Lung (tissue), 13 donors: ENCODE data around the gene SMARCA2. TPM values are rescaled to one million over a fixed set of nuclear protein-coding genes. Genes with fewer than 3 reads are reported as not detected.

Experiments used
- ATAC-seq: fragments of 200-7000 bp; cut with Tn5 transposase; one replicate; pipeline ENCODE4 v1.9.1; 2020; ENCODE audit warnings: moderate number of reproducible peaks; ENCODE audit not compliant: insufficient read depth, low FRiP score
- DNase-seq, 3 donors: peaks; one replicate each; pipeline ENCODE4 v3.0.0-alpha.2; 2013 to 2017
- H3K27ac ChIP-seq, 2 donors: one replicate each; pipeline ENCODE4 v1.5.1; 2013; ENCODE audit warnings: mild to moderate bottlenecking in 2 of 2, moderate library complexity in 2 of 2, control low read depth in 1 of 2, inconsistent platforms in 1 of 2, low read depth in 1 of 2, low read length in 1 of 2
- H3K27me3 ChIP-seq, 3 donors: one replicate each; pipeline ENCODE4 v1.5.1; 2013; ENCODE audit warnings: low read length in 2 of 3; ENCODE audit not compliant: control insufficient read depth in 3 of 3, insufficient read depth in 3 of 3
- H3K36me3 ChIP-seq, 4 donors: one replicate each; pipeline ENCODE4 v1.5.1; 2013; ENCODE audit warnings: low read length in 4 of 4, mild to moderate bottlenecking in 1 of 4, moderate library complexity in 1 of 4; ENCODE audit not compliant: control insufficient read depth in 4 of 4, insufficient read depth in 4 of 4
- H3K4me1 ChIP-seq, 5 donors: one replicate each; pipeline ENCODE4 v1.5.1; 2013; ENCODE audit warnings: low read length in 5 of 5, mild to moderate bottlenecking in 2 of 5, moderate library complexity in 1 of 5; ENCODE audit not compliant: control insufficient read depth in 5 of 5, insufficient read depth in 5 of 5
- H3K4me3 ChIP-seq: one replicate; pipeline ENCODE4 v1.5.1; 2013; ENCODE audit warnings: mild to moderate bottlenecking, control low read depth, moderate library complexity
- H3K9ac ChIP-seq, 2 donors: one replicate each; pipeline ENCODE4 v1.5.1; 2013; ENCODE audit warnings: low read length in 2 of 2, control low read depth in 1 of 2; ENCODE audit not compliant: insufficient read depth in 1 of 2
- H3K9me3 ChIP-seq, 4 donors: one replicate each; pipeline ENCODE4 v1.5.1; 2013; ENCODE audit warnings: low read length in 3 of 4, mild to moderate bottlenecking in 1 of 4, moderate library complexity in 1 of 4; ENCODE audit not compliant: control insufficient read depth in 4 of 4, insufficient read depth in 3 of 4
- WGBS, 2 donors: extraction: QIAGEN DNeasy Blood & Tissue Kit; methylation state at CpG; one replicate each; pipeline ENCODE4 v1.1.7; 2013; 5-methylcytosine and 5-hydroxymethylcytosine counted together
- polyA plus RNA-seq, 2 donors: library from polyadenylated mRNA; stranded (reverse); fragments of 200-250 nt; gene quantifications; one replicate each; pipeline ENCODE4 v1.2.1, GENCODE V29; 2013
- small RNA-seq: library from RNA; depleted of rRNA; stranded (forward); fragments of <200 nt; gene quantifications from one replicate; pipeline ENCODE3, GENCODE V24; 2014; ENCODE audit warnings: low replicate concordance
- total RNA-seq, 2 donors: library from RNA; depleted of rRNA in 1 of 2; stranded (reverse); fragments of >200 nt in 1 of 2; gene quantifications; one replicate each; pipeline ENCODE4 v1.2.1, GENCODE V29; 2014 to 2021
- TF ChIP-seq, protein P1 (sequence below): IDR thresholded peaks from 2 replicates; pipeline ENCODE4 v1.5.1; 2012; ENCODE audit warnings: mild to moderate bottlenecking; ENCODE audit errors: control extremely low read depth, extremely low read depth
- donor health status: control.
- donor health status: control.
- donor health status: Bipolar disorder and iron deficiency.
- donor health status: healthy.
- donor health status: DM: yes; HTN: yes; CAD: no.

SMARCA2 gene
- total and polyA plus RNA-seq, 4 donors, result 30.0 to 196 (median 80.2) TPM

DNA sequence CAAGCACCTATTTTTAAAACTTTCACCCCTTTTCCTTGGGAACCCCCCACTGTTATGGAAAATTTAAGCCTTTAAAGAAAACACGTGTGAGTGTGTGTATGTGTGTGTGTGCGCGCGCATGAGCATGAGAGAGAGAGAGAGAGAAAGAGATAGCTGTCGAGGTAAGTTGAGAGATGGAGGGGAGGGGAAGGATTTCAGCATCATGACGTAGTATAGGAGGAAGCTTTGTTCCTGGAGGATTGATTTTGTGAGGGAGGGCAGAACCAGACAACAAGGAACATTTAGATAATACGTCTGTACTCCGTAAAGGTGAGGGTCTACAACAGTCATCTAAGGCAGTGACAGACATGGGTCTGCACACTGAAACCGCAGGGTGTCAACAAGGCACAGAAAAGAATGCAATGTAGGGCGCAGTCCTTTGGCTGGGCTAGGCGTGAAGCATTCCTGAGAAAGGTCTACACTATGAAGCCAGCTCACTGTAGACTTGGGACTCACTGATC, 227.7 kb downstream of the SMARCA2 start:
- Histone ChIP-seq H3K27ac (peak overlapping the region in 1 of 2 donors; percentile 40), H3K4me1 (peaks cover 0 to 20% (median 10%) of the 10 kb centered on the region in 5 donors), H3K27me3 (no peaks in the 10 kb centered on the region), H3K9ac (no peak overlapping the region), H3K9me3 (peaks cover 0 to 2% (median 0%) of the 10 kb centered on the region in 4 donors), H3K4me3 (no peak overlapping the region), H3K36me3 (no peaks in the 10 kb centered on the region)
- 44 to 53% methylated on average over 11 of the region's 11 CpGs for WGBS, 2 donors
- TF ChIP-seq, protein P1, sequence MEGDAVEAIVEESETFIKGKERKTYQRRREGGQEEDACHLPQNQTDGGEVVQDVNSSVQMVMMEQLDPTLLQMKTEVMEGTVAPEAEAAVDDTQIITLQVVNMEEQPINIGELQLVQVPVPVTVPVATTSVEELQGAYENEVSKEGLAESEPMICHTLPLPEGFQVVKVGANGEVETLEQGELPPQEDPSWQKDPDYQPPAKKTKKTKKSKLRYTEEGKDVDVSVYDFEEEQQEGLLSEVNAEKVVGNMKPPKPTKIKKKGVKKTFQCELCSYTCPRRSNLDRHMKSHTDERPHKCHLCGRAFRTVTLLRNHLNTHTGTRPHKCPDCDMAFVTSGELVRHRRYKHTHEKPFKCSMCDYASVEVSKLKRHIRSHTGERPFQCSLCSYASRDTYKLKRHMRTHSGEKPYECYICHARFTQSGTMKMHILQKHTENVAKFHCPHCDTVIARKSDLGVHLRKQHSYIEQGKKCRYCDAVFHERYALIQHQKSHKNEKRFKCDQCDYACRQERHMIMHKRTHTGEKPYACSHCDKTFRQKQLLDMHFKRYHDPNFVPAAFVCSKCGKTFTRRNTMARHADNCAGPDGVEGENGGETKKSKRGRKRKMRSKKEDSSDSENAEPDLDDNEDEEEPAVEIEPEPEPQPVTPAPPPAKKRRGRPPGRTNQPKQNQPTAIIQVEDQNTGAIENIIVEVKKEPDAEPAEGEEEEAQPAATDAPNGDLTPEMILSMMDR, result no peak
- DNase-seq (peak; percentile 25 to 60 (median 59)), ATAC-seq (no peak)

Small RNA genes lying within 50 kb of the gene (small RNA-seq; reads per million reads assigned to genes)
- not detected for gene RN7SL592P
- 0.13 reads per million for gene RNU2-25P
